ENCODE data around the gene MTFMT. TPM values are rescaled to one million over a fixed set of nuclear protein-coding genes. Genes with fewer than 3 reads are reported as not detected.
"Not testable (repeated sequence)": the region's sequence is repeated elsewhere in the genome, so short reads cannot be mapped to it uniquely, and the experiment has no call there.

The MTFMT gene
- total RNA-seq, 1 donor from 2014 or later: 30.3 TPM

- no peak for TF ChIP-seq EZH2 (IDR thresholded peaks at IDR 0.05)
- no peak for TF ChIP-seq EZH2phosphoT487 (IDR thresholded peaks at IDR 0.05)
- TF ChIP-seq CTCF (IDR thresholded peaks at IDR 0.05): no peak
- H3K36me3 ChIP-seq: no peaks in the 10 kb centered on the region
- no peaks in the 10 kb centered on the region for H3F3A ChIP-seq (ENCODE audit: low read depth)
- H3K27me3 ChIP-seq: peaks cover 7% of the 10 kb centered on the region
- H3K4me2 ChIP-seq: no peak within 1 kb of the TSS
- no peaks in the 10 kb centered on the region for H4K20me1 ChIP-seq (ENCODE audit: low read depth)
- H3K4me3 Mint-ChIP-seq: no peak within 1 kb of the TSS
- no peak within 1 kb of the TSS for H3K4me3 ChIP-seq
- no peak for DNase-seq (ENCODE audit: low spot score)
- peak within 1 kb of the TSS; percentile 76 for H3K27ac Mint-ChIP-seq
- peaks cover 5% of the 10 kb centered on the region for H3K27me3 Mint-ChIP-seq (ENCODE audit: insufficient read depth, low read depth)
- peaks cover 27% of the 10 kb centered on the region for H3K4me1 Mint-ChIP-seq
- no peaks in the 10 kb centered on the region for H3K9me3 ChIP-seq (ENCODE audit: low read depth)
- H3K36me3 Mint-ChIP-seq: no peaks in the 10 kb centered on the region
- H3K27ac ChIP-seq: no peak within 1 kb of the TSS
- H3K9me3 Mint-ChIP-seq: no peaks in the 10 kb centered on the region
- no peaks in the 10 kb centered on the region for H3K4me1 ChIP-seq
- no peak within 1 kb of the TSS for H3K9ac ChIP-seq
- no peak within 1 kb of the TSS for H2AFZ ChIP-seq (replicated peaks)
- no peaks in the 10 kb centered on the region for H3K79me2 ChIP-seq (ENCODE audit: low read depth)
These were observed 15.5 kb upstream of the MTFMT start, which contains the start of gene SLC51B for GRCh38 chr15:65044724-65045481. Gene SLC51B, plus strand, starts transcription at chr15:65045387. Its CDS starts 4,618 bp downstream, at chr15:65050005.

GRCh38 chr15:65044218-65044617 is 14.8 kb upstream of the MTFMT start:
- not testable (repeated sequence) for H3K9me3 ChIP-seq (ENCODE audit: low read depth); H3K27ac ChIP-seq; H3K27ac Mint-ChIP-seq; H3F3A ChIP-seq (ENCODE audit: low read depth); H3K36me3 ChIP-seq; H4K20me1 ChIP-seq (ENCODE audit: low read depth); H3K9ac ChIP-seq; H3K9me3 Mint-ChIP-seq; H3K4me1 ChIP-seq; DNase-seq (ENCODE audit: low spot score); H3K4me2 ChIP-seq; H3K4me3 Mint-ChIP-seq; H3K79me2 ChIP-seq (ENCODE audit: low read depth); H3K36me3 Mint-ChIP-seq; H2AFZ ChIP-seq (replicated peaks); H3K27me3 ChIP-seq; H3K4me3 ChIP-seq; H3K27me3 Mint-ChIP-seq (ENCODE audit: insufficient read depth, low read depth)
- H3K4me1 Mint-ChIP-seq: peaks cover 20% of the 10 kb centered on the region

GRCh38 chr15:65042776-65043327 is 13.4 kb upstream of the MTFMT start:
- H3K79me2 ChIP-seq (ENCODE audit: low read depth): no peaks in the 10 kb centered on the region
- H3K27me3 Mint-ChIP-seq (ENCODE audit: insufficient read depth, low read depth): peaks cover 5% of the 10 kb centered on the region
- no peak for DNase-seq (ENCODE audit: low spot score)
- no peaks in the 10 kb centered on the region for H3K9me3 ChIP-seq (ENCODE audit: low read depth)
- no peak overlapping the region for H3K27ac ChIP-seq
- H3F3A ChIP-seq (ENCODE audit: low read depth): no peaks in the 10 kb centered on the region
- H3K4me1 ChIP-seq: no peaks in the 10 kb centered on the region
- H3K4me1 Mint-ChIP-seq: peaks cover 19% of the 10 kb centered on the region
- TF ChIP-seq EZH2 (IDR thresholded peaks at IDR 0.05): no peak
- no peak for TF ChIP-seq CTCF (IDR thresholded peaks at IDR 0.05)
- no peak for TF ChIP-seq EZH2phosphoT487 (IDR thresholded peaks at IDR 0.05)
- H3K27ac Mint-ChIP-seq: no peak overlapping the region
- no peak overlapping the region for H3K4me2 ChIP-seq
- H2AFZ ChIP-seq (replicated peaks): no peak overlapping the region
- no peaks in the 10 kb centered on the region for H3K27me3 ChIP-seq
- H3K4me3 ChIP-seq: no peak overlapping the region
- no peaks in the 10 kb centered on the region for H3K9me3 Mint-ChIP-seq
- no peaks in the 10 kb centered on the region for H4K20me1 ChIP-seq (ENCODE audit: low read depth)
- no peaks in the 10 kb centered on the region for H3K36me3 ChIP-seq
- no peak overlapping the region for H3K9ac ChIP-seq
- no peak overlapping the region for H3K4me3 Mint-ChIP-seq
- no peaks in the 10 kb centered on the region for H3K36me3 Mint-ChIP-seq

GRCh38 chr15:65041787-65042186 is 12.3 kb upstream of the MTFMT start:
- Mint-ChIP-seq H3K4me3 (no peak overlapping the region), H3K4me1 (peaks cover 17% of the 10 kb centered on the region), H3K27ac (no peak overlapping the region), H3K9me3 (no peaks in the 10 kb centered on the region), H3K27me3 (ENCODE audit: insufficient read depth, low read depth) (peaks cover 5% of the 10 kb centered on the region), H3K36me3 (no peaks in the 10 kb centered on the region)
- no peak overlapping the region for H3K4me2 ChIP-seq
- no peak for TF ChIP-seq EZH2phosphoT487 (IDR thresholded peaks at IDR 0.05)
- no peak for TF ChIP-seq EZH2 (IDR thresholded peaks at IDR 0.05)
- no peak for TF ChIP-seq CTCF (IDR thresholded peaks at IDR 0.05)
- H3K79me2 ChIP-seq (ENCODE audit: low read depth): no peaks in the 10 kb centered on the region
- H3K27me3 ChIP-seq: no peaks in the 10 kb centered on the region
- no peak overlapping the region for H3K9ac ChIP-seq
- no peaks in the 10 kb centered on the region for H4K20me1 ChIP-seq (ENCODE audit: low read depth)
- H2AFZ ChIP-seq (replicated peaks): no peak overlapping the region
- no peaks in the 10 kb centered on the region for H3K4me1 ChIP-seq
- H3K9me3 ChIP-seq (ENCODE audit: low read depth): no peaks in the 10 kb centered on the region
- no peak overlapping the region for H3K27ac ChIP-seq
- no peaks in the 10 kb centered on the region for H3K36me3 ChIP-seq
- no peaks in the 10 kb centered on the region for H3F3A ChIP-seq (ENCODE audit: low read depth)
- H3K4me3 ChIP-seq: no peak overlapping the region
- no peak for DNase-seq (ENCODE audit: low spot score)
